AG04449 (cell line): ENCODE data around the gene ITPR3.

Experiments
- CTCF ChIA-PET: fragments of 350-600 bp; formaldehyde crosslinking; extraction: SDS; loops from one replicate; lab custom pipeline; 2021; ENCODE audit warnings: antibody characterized with exemption; lab: Yijun Ruan, JAX
- POLR2A ChIA-PET: fragments of 400-600, 350-600 bp; formaldehyde crosslinking; extraction: SDS; loops from one replicate; lab custom pipeline; 2020; ENCODE audit warnings: antibody characterized with exemption, inconsistent platforms; lab: Yijun Ruan, JAX
- DNase-seq: peaks from one replicate; pipeline ENCODE4 v3.0.0-alpha.2; 2010; ENCODE audit warnings: low read depth, low spot score
- H3K4me3 ChIP-seq: 2 replicates; pipeline ENCODE4 v1.5.1; 2011; ENCODE audit warnings: low read depth, mild to moderate bottlenecking, control low read depth, low read length
- CTCF ChIP-seq: IDR thresholded peaks from one replicate; pipeline ENCODE4 v1.5.1; 2011; ENCODE audit warnings: mild to moderate bottlenecking, moderate library complexity, low read length, control low read depth, inconsistent platforms; ENCODE audit not compliant: insufficient read depth; ENCODE audit errors: missing control alignments

The ITPR3 gene

GRCh38 chr6:33599413-33599938 lies 21.6 kb upstream of the ITPR3 start:
- POLR2A ChIA-PET = no interaction called here
- no peak for DNase-seq
- CTCF ChIA-PET = interaction anchor here (0.8 to 4.4 kb wide), 4 partner anchors 9 to 101 kb away, joined by 3 to 27 read pairs (median 5); no protein-coding TSS in a partner anchor
- no peak for TF ChIP-seq CTCF
- no peak overlapping the region for H3K4me3 ChIP-seq

GRCh38 chr6:33600761-33601160 lies 20.4 kb upstream of the ITPR3 start:
- no peak for DNase-seq
- no peak overlapping the region for H3K4me3 ChIP-seq
- ChIA-PET CTCF (interaction anchor here (2.0 to 4.4 kb wide), 2 partner anchors 11 to 21 kb away, joined by 4 to 27 read pairs; partner anchors contain the start of gene ITPR3), POLR2A (no interaction called here)
- no peak for TF ChIP-seq CTCF

GRCh38 chr6:33602180-33602579 lies 18.9 kb upstream of the ITPR3 start:
- ChIA-PET CTCF (interaction anchor here (0.9 to 1.2 kb wide), 3 partner anchors 15 to 100 kb away, joined by 3 to 4 read pairs (median 3); no protein-coding TSS in a partner anchor), POLR2A (no interaction called here)
- DNase-seq = no peak

GRCh38 chr6:33604941-33605854 lies 15.9 kb upstream of the ITPR3 start:
- no peak for TF ChIP-seq CTCF
- no peak overlapping the region for H3K4me3 ChIP-seq
- ChIA-PET CTCF (interaction anchor here (1.3 to 3.6 kb wide), 2 partner anchors 9 to 15 kb away, joined by 3 to 25 read pairs; no protein-coding TSS in a partner anchor), POLR2A (no interaction called here)
- no peak for DNase-seq

More at GRCh38 chr6:33602180-33602579, 18.9 kb upstream of the ITPR3 start:
- TF ChIP-seq CTCF = no peak
- no peak overlapping the region for H3K4me3 ChIP-seq

GRCh38 chr6:33606642-33607041 lies 14.5 kb upstream of the ITPR3 start:
- no peak for TF ChIP-seq CTCF
- ChIA-PET POLR2A (no interaction called here), CTCF (interaction anchor here (0.5 to 4.2 kb wide), 9 partner anchors 11 to 447 kb away, joined by 3 to 25 read pairs (median 7); no protein-coding TSS in a partner anchor)
- no peak overlapping the region for H3K4me3 ChIP-seq
- DNase-seq = no peak
